Astrocyte (in vitro differentiated cells and primary cell): ENCODE results near the gene PRDX3.

Experiments used
- EZH2 ChIP-seq: IDR thresholded peaks from 2 replicates; pipeline ENCODE4 v1.6.1; 2012; ENCODE audit warnings: mild to moderate bottlenecking, low read length, inconsistent platforms; ENCODE audit not compliant: insufficient read depth
- TF ChIP-seq, protein P1 (sequence below): IDR thresholded peaks from 2 replicates; pipeline ENCODE4 v1.5.1; 2011; ENCODE audit warnings: low read depth, mild to moderate bottlenecking, inconsistent platforms, low read length, moderate library complexity; ENCODE audit not compliant: insufficient read depth

DNA sequence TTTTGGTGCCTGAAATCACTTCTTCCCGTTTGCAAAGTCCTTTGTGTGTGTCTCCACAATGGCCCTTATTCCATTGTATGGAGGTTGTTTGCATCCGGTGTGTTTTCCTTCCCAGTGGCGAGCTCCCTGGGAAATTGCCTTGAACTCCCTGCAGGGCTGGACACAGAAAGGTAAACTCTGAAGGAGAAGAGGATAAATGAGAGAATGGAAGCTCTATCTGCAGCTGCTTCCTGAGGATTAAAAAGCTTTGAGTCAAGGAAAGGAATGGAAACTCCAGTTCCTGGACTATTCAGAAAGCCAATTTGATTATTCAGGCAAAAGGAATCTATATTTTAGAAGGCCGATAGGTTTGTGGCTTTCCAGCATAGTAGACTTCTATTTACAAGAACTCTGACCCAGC is 24.4 kb upstream of the PRDX3 start:
- TF ChIP-seq, protein P1, sequence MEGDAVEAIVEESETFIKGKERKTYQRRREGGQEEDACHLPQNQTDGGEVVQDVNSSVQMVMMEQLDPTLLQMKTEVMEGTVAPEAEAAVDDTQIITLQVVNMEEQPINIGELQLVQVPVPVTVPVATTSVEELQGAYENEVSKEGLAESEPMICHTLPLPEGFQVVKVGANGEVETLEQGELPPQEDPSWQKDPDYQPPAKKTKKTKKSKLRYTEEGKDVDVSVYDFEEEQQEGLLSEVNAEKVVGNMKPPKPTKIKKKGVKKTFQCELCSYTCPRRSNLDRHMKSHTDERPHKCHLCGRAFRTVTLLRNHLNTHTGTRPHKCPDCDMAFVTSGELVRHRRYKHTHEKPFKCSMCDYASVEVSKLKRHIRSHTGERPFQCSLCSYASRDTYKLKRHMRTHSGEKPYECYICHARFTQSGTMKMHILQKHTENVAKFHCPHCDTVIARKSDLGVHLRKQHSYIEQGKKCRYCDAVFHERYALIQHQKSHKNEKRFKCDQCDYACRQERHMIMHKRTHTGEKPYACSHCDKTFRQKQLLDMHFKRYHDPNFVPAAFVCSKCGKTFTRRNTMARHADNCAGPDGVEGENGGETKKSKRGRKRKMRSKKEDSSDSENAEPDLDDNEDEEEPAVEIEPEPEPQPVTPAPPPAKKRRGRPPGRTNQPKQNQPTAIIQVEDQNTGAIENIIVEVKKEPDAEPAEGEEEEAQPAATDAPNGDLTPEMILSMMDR: no peak
- no peak for TF ChIP-seq EZH2
